Measurements from ENCODE around the gene MMP17.

DNA sequence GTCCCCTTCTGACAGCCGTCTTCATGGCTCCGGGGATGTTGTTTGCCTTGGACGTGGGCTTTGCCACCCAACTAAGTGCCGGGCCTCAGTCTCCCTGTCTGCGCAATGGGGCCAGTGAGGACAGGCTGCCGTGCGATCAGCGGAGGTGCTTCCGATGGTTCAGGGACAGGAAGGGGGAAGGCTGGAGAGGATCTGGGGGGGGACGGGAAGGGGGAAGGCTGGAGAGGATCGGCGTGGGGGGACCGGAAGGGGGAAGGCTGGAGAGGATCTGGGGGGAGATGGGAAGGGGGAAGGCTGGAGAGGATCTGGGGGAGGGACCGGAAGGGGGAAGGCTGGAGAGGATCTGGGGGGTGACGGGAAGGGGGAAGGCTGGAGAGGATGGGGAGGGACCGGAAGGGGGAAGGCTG is 3.4 kb downstream of the MMP17 start:
- TF ChIP-seq POLR2A (IDR thresholded peaks at IDR 0.05; ENCODE audit: low read depth, low read length): no peak
- TF ChIP-seq CTCF (IDR thresholded peaks at IDR 0.05; ENCODE audit: extremely low read depth in 1 of 2, insufficient read depth in 1 of 2, low read depth in 1 of 2, low read length in 2 of 2): no peak
- no peak for TF ChIP-seq MAX (IDR thresholded peaks at IDR 0.05; ENCODE audit: insufficient read depth, insufficient read length)
- TF ChIP-seq GATA2 (IDR thresholded peaks at IDR 0.05; ENCODE audit: insufficient read depth, insufficient read length, low read depth, low read length): no peak
- no peak for TF ChIP-seq FOS (IDR thresholded peaks at IDR 0.05; ENCODE audit: borderline replicate concordance, insufficient read depth, low read length)
